OCI-LY7 (cell line): ENCODE measurements around the gene ZFR.

Experiments
- EZH2phosphoT487 ChIP-seq: fragments of 200-600 bp; sonication (generic); IDR thresholded peaks from 2 replicates; pipeline ENCODE4 v1.6.1; 2018; ENCODE audit warnings: low read depth, borderline replicate concordance, mild to moderate bottlenecking, mixed run types, antibody characterized with exemption, low read length, moderate library complexity, mixed read lengths
- TF ChIP-seq, protein P1 (sequence below): fragments of 200-600 bp; sonication (generic); conservative IDR thresholded peaks from 2 replicates; pipeline ENCODE4 v1.5.1; 2014; ENCODE audit warnings: mild to moderate bottlenecking, antibody characterized with exemption, low read length, moderate library complexity, mixed read lengths

DNA sequence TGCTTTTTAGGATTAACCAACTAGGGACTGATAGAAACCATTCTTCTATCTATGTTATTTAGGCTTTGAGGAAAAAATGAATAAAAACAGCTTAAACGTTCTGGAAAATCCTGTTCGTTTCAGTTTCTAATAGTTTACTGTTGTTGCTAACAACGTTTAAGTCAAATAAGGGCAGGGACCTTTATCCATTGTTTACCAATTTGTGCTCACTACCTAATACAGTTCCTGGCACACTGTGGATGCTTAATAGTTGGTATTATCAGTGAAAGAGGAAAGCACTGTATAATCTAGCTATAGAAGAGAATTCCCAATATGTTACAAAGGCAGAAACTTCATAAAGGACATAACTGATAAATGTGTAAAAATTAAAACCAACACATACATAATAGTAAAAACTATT is 52.5 kb downstream of the ZFR start:
- TF ChIP-seq, protein P1, sequence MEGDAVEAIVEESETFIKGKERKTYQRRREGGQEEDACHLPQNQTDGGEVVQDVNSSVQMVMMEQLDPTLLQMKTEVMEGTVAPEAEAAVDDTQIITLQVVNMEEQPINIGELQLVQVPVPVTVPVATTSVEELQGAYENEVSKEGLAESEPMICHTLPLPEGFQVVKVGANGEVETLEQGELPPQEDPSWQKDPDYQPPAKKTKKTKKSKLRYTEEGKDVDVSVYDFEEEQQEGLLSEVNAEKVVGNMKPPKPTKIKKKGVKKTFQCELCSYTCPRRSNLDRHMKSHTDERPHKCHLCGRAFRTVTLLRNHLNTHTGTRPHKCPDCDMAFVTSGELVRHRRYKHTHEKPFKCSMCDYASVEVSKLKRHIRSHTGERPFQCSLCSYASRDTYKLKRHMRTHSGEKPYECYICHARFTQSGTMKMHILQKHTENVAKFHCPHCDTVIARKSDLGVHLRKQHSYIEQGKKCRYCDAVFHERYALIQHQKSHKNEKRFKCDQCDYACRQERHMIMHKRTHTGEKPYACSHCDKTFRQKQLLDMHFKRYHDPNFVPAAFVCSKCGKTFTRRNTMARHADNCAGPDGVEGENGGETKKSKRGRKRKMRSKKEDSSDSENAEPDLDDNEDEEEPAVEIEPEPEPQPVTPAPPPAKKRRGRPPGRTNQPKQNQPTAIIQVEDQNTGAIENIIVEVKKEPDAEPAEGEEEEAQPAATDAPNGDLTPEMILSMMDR, result no peak
- no peak for TF ChIP-seq EZH2phosphoT487
